Testis (tissue), 2 donors: ENCODE measurements around the gene C6orf89.
A peak's percentile ranks its signal among the peaks of the same experiment; 100 is the strongest.

Experiments used
- CTCF ChIP-seq, 3 experiments: fragments of 450-650 bp in 2 of 3; fragments of 200-600 bp in 1 of 3; sonication (generic) in 1 of 3; IDR thresholded peaks; one replicate each; pipeline ENCODE4 v1.5.1; 2016 to 2019; ENCODE audit warnings: antibody characterized with exemption in 3 of 3, mild to moderate bottlenecking in 2 of 3, moderate library complexity in 1 of 3
- POLR2A ChIP-seq: fragments of 450-650 bp; IDR thresholded peaks from one replicate; pipeline ENCODE4 v1.6.1; 2017; ENCODE audit warnings: antibody characterized with exemption, mild to moderate bottlenecking, moderate library complexity

- peak in 1 of 3 experiments; percentile 12 for TF ChIP-seq CTCF (IDR thresholded peaks at IDR 0.05)
- TF ChIP-seq POLR2A = no peak
Observed at GRCh38 chr6:36856277-36856676, 29.5 kb upstream of the C6orf89 start.
